HG03139 (cell line): Measurements from ENCODE around the gene BTBD9.

Source experiments
- ATAC-seq: cut with Tn5 transposase; IDR thresholded peaks from one replicate; pipeline ENCODE4 v1.9.1; 2021; ENCODE audit not compliant: unreplicated experiment

The BTBD9 gene

DNA sequence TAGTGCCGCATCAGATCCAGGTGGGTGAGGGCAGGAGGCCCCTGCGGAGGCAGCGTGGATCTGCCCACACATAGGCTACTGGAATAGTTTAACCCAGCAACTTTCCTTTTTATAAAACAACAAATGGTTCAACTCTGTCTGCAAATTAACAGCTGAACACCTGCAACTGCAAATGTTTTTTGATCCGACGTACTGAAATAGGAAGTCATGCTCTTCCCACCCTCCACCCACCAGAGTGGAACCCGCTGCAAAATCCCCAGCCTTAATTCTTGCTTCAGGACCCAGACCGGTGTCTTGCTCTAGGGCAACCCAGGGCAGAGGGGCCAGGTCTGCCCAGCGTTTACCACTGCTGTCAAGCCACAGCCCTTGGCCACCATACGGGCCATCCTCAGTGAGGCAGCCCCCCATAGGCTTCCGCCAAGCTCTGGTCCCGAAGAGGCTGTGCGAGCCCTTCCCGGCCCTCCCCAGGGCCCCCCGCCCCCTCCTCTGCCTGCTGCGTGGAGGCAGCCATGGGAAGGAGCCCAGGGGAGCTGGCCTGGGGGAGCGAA is 485.9 kb downstream of the BTBD9 start:
- ATAC-seq: no peak

DNA sequence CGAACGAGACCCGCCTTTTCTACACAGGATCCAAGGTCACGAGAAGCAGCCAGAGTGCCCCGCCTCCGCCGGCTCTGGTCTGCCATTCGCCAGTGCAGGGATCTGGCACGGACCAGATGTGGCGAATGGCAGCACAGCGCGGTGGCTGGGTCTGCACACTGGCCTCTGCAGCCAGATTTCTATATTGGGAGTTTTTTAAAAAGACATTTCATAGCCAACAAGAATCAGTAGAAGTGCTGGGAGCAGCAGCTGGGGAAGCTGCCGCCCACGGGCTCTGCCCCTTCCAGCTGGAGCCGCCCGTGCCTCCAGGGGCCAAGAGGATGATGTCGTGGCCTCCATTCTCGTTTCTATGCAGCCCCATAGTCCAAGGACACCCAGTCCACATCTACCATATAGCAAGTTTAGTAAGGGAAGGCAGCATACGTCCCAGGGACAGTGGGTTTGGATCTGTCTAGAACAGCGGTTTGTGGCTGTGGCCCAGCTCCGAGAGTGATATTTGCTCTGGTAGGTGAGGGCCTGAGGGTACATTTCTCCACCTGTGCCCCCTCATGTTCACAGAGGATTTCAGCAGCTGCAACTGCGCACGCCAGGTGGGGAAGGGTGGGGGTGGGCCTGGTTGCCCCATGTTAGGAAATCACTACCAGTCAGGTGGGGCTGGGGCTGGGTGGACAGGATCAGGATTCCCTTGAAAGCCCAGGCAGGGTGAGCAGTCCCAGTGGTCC is 486.5 kb downstream of the BTBD9 start:
- ATAC-seq: no peak

DNA sequence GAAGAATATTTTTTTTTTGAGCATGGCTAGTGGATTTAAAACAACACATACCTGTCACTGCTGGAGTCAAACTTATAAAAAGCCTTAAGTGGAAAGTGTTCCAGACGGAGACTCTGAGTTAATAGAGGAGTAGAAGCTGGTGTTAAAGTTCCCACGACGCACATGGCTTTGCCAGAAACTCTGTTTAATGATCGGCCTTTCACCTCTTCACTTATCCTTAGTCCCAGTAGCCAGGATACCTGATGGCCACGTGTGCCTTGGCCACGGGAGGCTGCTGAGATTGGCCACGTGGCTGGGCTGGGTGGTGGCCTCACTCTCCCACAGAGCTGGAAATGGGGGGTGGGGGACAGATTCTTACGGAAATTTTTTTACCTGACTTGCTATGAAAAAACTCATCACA is 487.1 kb downstream of the BTBD9 start:
- ATAC-seq: no peak

DNA sequence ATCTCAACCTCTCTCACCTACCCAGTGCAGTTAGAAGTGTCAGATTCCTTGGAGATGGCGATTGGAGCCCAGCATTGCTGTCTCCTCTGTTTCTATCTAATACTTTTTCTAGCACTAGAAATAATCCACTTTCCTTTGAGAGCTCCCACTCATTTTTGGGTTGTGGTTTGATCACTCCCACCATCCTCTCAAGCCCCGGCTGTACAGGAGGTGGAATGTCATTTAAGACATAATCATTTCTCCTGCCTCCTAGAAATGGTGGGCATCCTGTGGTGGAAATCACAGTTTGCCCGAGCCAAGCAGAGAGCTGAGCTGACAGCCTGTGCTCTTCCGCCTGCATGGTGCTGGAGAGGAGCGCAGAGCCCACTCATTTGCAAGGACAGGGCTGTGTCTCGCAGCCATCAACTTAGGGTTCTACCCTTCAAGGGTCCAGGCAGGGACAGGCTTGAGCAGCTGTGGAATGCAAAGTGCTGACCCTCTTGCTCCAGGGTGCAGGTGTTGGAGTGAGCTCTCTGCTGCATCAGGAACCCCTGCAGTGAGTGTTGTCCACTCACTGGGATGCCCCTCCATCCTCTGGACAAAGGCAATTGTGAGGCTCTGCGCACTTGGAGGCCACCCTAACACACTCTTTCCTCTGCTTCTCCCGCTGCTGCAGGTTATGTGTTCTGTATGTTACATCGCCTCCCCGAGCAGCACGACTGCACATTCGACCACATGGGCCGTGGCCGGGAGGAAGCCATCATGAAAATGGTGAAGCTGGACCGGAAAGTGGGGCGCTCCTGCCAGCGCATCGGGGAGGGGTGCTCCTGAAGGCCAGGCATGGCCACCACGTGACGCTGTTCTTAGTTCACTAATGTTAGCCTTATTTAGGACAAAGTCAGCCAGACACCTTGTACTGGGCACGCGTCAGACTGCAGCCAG is 487.9 kb downstream of the BTBD9 start:
- ATAC-seq: no peak

DNA sequence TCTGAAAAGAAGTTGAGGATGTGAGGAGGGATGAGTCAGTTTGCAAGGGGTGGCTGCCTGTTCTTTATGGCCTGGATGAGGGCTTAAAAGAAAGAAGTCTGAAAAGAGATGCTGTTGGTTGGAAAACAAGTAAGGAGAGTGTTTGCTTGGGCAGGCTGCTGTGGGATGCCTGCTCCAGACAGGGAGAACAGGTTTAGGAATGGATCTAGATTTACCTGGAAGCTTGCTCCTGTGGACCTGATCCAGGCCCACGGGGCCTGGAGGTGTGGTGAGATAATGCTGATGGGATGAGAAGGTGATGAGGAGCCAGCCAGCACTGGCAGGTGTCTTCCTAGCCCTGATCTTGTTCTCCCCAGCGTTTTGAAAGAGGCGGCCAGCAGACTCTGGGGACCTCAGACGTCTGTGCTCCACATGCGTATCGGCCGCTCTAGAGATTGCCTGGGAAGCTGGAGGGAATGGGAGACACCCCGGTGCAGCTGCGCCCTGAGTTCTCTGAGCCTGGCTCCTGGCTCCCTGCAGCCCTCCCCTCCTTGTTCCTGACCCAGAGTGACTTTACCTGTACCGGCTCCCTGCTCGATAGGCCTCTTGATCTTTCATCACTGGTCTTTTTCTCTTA is 488.9 kb downstream of the BTBD9 start:
- no peak for ATAC-seq

DNA sequence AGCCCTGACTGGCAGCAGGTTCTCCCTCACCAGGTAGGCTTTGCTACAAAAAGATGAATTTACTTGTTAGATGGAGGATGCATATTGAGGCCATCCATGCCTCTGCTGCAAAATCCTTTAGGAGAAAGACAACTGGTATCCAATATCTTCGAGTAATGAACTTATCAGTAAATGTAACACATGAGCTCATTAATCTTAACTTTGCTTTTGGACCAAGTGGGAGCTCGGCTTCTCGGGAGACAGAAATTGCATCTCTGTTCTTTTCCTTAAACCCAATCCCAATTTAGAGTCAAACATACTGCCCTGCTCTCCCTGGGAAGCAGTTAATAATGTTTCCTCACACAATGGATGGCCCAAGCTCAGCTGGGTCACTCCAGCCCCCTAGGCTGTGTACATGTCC is 489.7 kb downstream of the BTBD9 start:
- ATAC-seq: no peak

DNA sequence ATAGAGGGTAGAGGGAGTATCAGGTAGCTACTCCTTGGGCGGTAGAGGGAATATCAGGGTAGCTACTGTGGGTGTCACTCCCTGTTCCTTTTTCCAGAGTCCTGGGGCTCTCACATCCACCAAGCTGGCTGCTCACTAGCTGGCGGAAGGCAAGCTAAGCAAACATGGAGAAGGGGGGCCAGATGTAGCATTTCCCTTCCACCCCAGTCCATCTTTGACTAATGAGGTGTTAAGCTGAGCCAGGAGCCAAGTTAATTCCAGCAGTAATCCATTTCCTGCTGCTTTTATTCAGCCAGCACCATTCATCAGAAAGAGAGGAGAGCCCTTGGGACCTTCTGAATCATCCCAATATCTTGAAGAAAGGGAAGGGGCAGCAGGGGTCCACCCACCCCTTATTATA is 490.2 kb downstream of the BTBD9 start:
- ATAC-seq: no peak

DNA sequence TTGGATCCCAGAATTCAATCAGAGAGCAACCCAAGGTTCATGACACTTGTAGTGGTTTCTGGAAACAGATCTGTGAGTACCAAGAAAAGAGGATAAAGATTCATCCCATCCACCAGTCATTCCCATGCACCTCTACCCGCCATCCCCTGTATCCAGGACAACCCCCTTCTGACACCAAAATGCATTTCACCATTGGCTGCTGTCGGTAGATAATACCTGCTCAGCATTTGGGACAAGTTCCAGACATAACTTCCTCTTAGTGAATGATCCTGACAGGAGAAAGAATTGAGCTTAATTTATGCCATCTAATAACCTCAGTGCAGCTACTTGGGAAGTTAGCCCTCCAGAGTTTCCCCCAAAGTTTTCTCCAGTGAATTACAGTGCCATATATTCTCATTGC is 491.1 kb downstream of the BTBD9 start:
- no peak for ATAC-seq

DNA sequence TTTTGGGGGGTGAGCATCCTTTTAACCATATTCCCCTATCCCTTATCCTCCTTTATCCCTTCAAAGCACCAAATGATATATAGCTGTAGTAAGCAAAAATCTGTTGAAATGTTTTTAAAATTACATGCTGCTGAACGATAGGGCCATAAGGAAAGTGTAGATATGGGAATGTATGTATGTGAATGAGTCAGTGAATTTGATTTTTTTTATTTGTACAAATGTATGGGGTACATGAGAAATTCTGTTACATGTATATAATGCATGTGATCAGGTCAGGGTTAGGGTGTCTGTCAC is 493.0 kb downstream of the BTBD9 start:
- no peak for ATAC-seq

DNA sequence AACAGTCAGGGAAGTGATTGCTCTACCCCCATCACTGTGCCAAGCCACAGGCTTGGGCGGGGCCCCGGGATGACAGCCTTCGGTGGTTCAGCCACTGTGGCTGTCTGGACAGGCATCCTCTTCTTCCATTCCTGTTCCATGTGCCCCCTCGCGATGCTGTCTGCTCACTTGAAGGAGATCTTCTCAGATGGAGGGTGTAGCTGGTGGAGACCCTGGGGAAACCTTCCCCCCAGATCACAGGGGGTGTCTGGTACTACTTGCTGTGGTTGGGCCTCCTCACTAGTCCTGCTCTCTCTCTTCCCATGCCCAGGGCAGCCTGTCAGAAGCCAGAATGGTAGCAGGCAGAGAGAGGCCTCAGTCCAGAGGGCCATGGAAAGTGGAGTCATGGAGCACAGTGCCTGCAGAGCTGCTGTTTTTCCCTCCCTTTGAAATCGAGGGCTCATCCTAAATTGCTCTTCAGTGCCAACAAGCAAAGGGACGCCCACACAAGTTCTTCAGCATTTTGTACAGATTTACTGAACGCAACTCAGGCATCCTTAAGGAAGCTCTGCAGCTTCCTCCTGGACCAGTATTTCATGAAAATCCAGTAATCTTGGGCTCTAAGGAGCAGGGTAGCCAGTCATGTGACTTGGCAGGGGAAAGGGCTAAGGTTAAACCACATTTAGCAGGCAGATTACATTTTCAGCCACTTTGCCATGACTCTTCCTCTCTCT is 493.6 kb downstream of the BTBD9 start:
- no peak for ATAC-seq

DNA sequence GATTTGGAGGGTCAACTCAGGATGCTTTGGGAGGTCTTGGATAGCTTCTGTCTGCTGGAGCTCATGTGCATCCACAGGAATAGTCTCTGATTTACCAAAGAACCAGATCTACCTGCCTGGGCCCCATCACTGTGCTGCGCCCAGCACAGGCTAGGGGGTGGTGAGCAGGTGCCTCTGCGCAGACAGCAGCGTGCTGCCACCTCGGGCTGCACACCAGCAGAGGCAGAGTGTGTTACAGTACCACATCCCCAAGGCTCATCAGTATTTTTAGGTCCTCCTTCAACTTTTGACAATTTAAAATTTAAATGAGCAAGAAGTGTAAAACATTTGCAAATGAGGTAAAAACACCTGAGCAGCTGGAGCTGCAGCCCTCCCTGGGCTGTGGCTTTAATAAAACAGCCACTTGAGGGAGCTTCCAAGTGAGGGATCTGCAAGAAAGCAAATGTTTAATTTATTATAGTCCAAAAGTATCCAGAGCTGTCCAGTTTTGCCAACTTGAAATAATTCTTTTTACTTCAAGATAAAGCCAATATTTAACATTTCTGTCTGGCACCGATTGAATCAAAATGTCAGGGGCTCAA is 495.3 kb downstream of the BTBD9 start:
- no peak for ATAC-seq

DNA sequence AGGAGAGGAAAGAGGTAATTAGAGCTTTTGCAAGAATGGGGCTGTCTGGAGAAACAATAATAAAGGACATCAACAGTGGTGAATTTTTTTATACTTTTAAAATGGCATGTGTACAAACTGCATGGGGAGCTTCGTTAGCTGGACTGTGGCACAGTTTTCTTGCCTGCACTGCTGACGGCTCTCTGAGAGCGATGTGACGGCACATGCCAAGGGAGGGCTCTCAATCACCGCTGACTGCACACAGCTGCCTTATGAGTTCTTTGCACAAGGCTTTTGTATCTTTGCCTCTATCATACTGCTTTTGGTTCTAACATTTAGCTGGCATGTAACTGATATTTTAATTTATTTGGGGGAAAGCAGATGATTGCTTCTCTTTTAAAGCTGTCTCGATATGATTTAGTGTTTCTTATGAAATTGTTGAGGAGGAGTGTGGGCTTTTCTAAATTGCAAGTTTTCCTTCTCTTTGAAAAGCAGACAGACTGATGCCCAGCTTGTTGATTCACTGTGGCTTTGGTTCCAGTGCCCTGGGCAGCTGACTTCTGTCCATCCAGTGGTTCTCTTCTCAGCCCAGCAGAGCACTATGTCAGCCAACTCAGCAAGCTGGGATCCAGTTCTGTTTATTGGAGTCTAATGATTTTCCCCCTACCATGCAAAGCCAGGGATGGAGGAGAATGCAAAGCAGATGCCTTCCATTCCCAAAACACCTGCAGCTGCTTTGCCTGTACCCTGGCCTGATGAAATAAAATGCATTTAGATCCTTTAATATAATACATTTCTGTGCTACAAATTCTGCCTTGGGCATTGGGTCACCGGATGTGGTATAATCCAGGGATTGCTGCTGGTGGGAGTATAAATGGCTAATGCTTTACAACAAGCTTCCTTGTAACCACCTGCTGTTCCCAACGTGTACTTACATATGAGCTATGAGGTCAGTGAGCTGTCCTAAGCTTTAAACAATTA is 496.3 kb downstream of the BTBD9 start:
- ATAC-seq: no peak

DNA sequence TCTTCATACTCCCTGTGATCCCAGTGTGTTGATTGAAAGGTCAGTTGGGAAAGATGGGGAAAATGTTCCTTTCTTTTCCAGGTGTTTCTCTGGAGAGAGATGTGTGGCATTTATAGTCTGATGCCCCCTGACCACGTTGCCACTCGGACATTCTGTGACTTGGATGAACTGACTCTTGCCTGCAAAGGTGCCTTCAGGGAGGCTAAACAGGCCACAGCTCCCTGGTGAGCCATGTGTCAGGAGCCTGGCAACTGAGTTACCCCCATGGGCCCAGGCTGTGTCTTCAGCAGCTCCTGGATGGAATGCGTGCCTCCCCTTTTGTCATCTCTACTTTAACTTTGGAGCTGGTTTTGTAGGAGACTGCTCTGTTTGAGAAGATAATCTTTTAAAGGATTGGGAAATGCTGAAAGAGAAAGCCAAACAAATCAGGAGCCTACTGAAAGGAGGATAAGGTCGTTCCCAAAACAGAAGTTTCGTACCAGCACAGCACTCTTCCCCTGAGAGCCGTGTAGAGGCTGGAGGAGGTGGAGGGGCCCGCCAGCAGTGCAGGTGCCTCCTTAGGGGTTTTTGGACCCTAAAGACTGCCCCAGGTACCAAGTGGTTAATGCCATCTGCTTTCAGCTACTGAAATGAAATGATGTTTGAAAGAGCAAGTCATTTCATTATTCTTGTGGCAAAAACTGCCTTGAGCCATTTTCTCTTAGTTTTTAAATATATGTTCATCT is 497.4 kb downstream of the BTBD9 start:
- ATAC-seq: no peak

DNA sequence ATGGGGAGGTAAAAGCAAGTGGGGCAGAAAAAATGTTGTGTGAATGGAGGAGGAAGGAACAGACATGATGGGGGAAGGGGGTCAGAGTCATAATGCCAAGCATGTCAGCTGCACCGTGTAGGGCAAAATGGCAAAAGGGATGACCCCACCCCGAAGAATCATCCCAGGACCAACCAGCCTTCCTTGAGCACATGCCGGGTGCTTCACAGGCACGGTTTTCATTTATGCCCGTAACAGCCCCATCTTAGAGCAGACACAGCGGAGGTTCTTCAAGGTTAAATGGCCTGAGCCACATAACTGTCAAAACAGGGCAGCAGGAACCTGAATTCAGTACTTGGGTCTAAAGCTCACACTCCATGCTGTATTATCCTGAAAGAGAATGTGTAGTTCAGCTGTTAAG is 498.0 kb downstream of the BTBD9 start:
- no peak for ATAC-seq

DNA sequence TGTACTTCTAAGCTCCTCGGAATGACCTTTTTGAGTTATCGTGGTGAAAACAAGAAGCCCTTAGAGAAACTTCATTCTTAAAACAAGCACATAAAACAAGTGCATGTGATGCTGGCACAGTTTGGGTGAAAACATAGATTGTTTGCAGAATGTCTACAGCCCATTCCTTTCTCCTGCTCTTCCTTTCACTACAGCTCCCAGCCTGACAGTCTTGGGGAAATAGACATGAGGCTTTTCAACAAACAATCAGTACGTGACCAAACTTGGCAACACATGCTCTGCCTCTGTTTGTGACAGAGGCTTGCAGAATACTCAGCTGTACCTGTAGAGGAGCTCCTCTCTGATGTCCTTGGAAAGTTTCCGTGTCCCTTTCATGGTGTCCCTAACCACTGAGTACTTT is 498.6 kb downstream of the BTBD9 start:
- ATAC-seq: no peak

DNA sequence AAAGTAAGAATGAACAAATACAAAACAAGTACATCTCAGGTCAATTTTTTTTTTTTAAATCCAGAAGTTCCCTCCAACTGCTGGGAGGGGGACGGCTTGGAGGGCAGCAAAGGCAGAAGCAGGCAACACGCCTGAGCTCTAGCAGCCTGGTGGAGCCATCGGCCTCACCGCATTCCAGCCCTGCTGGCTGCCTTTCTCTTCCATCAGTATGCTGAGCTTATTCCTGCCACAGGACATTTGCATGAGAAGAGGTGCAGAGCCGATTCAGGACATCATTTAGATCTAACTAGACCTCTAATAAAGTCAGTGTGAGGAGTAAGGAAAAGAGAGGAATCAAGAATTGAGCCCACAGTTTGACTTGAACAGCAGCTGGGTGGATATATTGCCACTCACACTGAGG is 501.4 kb downstream of the BTBD9 start:
- no peak for ATAC-seq

DNA sequence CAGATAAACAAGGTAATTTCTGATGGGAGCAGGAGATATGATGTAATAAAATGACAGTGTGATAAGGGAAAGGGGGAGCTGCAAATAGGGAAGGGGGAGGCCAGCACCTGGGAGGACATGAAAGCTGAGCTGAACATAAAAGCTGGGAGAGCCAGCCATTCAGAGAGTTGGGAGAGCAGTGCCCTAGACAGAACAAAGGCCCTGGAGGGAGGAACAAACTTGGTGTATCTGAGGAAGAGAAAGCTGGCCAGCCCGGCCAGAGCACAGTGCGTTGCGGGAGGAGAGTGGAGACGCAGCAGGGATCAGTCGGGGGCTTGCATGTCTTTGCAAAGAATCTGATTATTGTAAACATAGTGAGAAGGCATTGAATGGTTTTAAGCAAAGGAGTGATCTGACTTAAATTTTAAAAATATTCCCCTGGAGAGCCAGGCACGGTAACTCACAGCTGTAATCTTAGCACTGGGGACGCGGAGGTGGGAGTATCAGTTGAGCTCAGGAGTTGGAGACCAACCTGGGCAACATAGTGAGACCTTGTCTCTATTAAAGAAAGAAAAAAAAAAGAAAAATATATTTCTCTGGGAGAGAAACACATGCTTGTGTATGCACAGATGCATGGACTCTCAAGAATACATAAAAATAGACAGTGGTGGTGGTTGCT is 502.0 kb downstream of the BTBD9 start:
- no peak for ATAC-seq

DNA sequence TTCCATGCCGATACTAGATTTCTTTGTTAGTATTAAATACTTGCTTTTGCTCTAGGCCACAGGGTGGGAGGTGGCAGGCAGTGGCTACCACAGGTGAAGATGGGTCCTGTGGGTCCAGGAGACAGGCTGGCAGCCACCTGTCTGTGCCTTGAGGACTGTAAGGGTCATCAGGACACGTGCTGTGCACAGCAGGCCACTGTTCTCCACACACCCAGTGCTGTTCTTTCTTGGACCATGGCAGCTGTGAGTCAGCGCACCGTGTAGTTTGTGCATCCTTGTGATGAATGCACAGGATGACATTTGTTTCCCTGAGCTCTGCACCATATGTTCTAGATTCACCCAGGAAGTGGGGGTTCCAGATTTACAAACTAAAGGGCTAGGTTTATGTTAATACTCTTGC is 503.2 kb downstream of the BTBD9 start:
- no peak for ATAC-seq

DNA sequence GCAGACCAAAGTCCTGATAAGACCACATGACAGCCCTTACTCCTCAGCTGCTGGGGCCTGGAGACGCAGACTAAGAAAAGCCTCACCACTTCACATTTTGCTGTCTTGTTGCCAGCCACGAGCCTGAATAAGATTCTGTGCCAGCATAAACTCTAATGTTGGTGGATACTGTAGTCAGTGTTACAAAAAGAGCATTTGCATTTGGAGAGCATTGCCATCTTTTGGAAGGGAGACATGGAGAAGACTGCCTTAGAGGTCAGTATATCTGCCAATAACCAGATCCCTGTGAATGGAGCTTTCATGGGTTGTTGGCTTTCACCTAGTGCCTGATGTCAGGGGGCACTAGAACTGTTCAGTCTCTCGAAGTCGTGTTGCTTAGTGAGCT is 505.0 kb downstream of the BTBD9 start:
- no peak for ATAC-seq
